ENCODE results near the gene HHATL.

Gene HHATL

GRCh38 chr3:42652251-42652610 is 50.4 kb downstream of the HHATL start:
- DNase-seq, result no peak

DNA sequence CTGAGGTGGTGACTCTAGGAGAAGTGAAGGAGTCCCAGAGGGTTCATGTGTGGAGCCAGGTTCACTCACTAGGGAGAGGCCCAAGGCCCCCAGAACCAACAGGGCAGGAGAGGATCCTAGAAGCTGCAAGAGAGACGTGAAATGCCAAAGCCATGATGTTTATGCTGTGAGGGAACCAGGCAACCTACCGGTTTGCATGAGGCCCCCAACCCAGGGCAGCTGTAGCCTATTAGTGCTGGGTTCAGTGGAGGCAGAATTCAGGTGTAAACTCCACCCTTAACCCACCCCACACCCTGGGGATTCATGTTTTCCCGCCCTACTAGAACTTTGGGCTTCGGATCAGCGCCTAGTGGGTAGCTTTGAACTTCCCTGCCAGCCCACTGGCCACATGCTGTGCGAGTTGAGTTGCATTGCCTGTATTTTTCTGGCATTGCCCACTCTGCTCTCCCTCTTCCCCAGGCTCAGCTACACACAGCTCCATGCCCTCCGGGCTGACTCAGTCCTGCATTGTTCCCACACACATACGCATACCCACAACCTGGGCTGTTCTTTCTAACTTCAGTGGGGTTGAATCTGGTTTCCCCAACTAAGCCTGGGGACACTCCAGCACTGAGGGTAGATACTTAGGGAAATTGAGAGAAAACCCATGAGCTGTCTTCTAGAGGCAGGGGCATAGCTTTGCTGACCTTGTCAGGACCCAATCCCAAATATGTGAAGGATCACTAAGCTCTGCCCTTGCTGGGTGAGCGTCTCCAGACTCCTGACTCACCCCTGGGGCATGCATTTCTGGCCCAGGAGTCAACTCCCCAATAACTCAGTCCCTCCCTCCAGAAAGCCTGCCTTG is 51.1 kb downstream of the HHATL start:
- DNase-seq, result peak; percentile 62

DNA sequence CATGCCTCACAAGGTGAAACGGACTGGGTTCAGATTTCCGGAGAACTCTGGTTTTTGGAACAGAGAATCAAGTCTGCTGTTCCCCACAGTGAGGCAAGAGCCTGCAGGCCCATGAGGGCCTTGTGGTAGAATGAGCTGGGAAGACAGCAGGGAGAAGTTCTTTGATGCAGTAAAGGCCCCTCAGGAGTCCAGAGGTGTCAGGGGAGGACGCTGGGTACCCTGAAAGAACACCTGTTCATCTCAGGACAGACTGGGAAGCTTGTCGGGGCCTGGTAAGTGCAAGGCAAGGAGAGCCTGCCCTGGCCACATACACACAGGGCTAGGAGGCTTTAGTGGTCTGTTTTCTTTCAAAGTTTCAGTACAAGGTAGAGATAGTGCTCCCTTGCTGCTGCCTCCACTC is 52.8 kb downstream of the HHATL start:
- no peak for DNase-seq

- DNase-seq, result no peak
These were observed 53.6 kb downstream of the HHATL start for GRCh38 chr3:42649006-42649405.

GRCh38 chr3:42647821-42648459 is 54.7 kb downstream of the HHATL start:
- DNase-seq, result no peak

Measured in fibroblast of skin of abdomen (primary cell).